Measurements from ENCODE around the gene CAMTA2.
"Not testable (repeated sequence)": the region's sequence is repeated elsewhere in the genome, so short reads cannot be mapped to it uniquely, and the experiment has no call there.

The CAMTA2 gene

DNA sequence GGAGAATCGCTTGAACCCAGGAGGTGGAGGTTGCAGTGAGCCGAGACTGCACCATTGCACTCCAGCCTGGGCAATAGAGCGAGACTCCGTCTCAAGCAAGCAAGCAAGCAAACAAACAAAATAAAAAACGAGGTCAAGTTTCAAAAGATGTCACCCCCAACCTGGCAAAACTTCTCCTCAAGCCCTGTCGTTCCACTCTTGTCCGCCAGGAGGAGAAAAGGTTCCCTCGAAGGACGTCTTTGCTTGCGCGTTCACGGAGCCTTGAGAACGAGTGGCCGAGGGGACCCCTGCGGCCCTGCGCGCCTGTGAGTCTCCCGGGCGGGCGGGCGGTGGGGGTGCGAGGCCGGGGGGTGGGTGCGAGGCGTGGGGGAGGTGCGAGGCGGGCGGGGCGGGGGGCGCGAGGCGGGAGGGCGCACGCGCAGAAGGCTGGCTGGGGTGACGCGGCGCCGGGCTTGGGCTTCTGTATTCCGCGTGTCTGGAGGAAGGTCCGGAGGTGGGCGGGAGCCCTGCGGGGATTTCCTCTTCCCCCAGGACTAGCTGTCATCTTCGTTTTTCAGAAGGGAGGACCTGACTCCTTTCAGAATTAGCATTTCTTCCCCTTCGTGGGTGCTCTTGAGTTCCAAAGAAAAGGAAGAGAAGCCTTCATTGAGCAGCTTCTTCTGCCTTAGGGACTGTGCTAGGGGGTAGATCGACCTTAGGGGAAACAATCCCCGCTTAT, 44.0 kb upstream of the CAMTA2 start:
- DNase-seq (ENCODE audit: low read depth): peak; percentile 62
- peak overlapping the region; percentile 42 for H3K4me3 ChIP-seq (ENCODE audit: low read depth, low read length)
- TF ChIP-seq, protein P1, sequence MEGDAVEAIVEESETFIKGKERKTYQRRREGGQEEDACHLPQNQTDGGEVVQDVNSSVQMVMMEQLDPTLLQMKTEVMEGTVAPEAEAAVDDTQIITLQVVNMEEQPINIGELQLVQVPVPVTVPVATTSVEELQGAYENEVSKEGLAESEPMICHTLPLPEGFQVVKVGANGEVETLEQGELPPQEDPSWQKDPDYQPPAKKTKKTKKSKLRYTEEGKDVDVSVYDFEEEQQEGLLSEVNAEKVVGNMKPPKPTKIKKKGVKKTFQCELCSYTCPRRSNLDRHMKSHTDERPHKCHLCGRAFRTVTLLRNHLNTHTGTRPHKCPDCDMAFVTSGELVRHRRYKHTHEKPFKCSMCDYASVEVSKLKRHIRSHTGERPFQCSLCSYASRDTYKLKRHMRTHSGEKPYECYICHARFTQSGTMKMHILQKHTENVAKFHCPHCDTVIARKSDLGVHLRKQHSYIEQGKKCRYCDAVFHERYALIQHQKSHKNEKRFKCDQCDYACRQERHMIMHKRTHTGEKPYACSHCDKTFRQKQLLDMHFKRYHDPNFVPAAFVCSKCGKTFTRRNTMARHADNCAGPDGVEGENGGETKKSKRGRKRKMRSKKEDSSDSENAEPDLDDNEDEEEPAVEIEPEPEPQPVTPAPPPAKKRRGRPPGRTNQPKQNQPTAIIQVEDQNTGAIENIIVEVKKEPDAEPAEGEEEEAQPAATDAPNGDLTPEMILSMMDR (IDR thresholded peaks at IDR 0.05; ENCODE audit: low read depth, low read length, missing control alignments): peak; percentile 89

DNA sequence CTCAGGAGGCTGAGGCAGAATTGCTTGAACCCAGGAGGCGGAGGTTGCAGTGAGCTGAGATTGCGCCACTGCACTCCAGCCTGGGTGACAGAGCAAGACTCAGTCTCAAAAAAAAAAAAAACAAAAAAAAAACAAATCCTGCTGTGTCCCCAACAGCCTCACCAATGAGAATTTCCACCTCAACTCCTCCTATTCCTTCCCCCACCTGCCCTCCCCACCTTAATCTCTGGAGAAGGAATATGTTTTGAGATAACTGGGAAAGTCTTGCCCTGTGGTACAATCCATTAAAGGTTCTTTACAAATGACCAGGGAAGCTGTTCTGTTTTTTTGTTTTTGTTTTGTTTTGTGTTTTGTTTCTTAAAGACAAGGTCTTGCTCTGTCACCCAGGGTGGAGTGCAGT, 42.7 kb upstream of the CAMTA2 start:
- not testable (repeated sequence) for H3K4me3 ChIP-seq (ENCODE audit: low read depth, low read length); DNase-seq (ENCODE audit: low read depth)

DNA sequence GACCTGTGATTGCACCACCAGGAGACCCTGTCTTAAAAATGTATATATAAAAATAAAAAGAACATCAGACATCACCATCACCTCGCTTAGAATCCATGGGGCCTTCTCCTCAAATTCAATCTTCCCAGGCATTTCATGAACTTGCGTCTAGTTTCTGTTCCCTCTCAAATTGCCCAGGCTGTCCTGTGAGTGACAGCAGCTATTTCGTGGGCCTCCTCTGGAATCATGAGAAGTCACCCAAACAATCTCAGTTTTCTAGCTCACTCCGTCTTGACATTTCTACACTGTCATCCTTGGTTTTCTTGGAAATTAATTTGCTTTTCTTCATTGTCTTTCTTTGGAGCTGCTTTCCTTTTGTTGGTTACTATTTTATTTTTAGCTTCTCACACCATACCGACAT, 40.4 kb upstream of the CAMTA2 start:
- DNase-seq (ENCODE audit: low read depth): no peak
- H3K4me3 ChIP-seq (ENCODE audit: low read depth, low read length): no peak overlapping the region
- TF ChIP-seq, protein P1 (IDR thresholded peaks at IDR 0.05; ENCODE audit: low read depth, low read length, missing control alignments): no peak

DNA sequence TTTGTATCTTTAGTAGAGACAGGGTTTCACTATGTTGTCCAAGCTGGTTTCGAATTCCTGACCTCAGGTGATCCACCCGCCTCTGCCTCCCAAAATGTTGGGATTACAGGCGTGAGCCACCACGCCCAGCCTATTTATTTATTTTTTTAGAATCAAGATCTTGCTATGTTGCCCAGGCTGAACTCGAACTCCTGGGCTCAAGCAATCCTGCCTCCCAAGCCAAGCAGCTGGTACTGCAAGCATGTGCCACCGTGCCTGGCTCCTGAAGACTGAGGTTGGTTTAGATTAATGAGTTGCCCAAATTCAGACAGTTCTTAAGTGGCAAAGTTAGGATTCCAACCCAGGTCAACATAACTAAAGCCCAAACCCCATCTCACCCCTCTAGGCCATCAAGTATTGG, 39.8 kb upstream of the CAMTA2 start:
- TF ChIP-seq, protein P1 (IDR thresholded peaks at IDR 0.05; ENCODE audit: low read depth, low read length, missing control alignments): no peak
- no peak overlapping the region for H3K4me3 ChIP-seq (ENCODE audit: low read depth, low read length)
- no peak for DNase-seq (ENCODE audit: low read depth)

DNA sequence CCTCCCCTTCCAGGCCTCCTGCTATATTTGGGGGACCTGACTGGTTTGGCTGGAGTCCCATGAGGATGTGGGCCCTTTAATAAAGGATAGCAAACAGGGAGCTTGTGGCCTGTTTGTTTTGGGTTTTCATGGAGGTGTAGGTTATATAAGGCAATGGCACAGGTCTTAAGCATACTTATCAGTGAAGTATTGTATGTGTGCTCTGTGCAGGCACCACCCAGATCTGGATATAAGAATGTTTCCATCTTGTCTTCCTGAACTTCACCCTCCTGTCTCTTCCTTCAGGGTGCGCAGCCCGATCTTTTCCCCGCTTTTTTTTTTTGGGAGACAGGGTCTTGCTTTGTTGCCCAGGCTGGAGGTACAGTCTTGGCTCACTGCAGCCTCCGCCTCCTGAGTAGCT, 37.1 kb upstream of the CAMTA2 start:
- DNase-seq (ENCODE audit: low read depth): no peak
- H3K4me3 ChIP-seq (ENCODE audit: low read depth, low read length): no peak overlapping the region
- TF ChIP-seq, protein P1 (IDR thresholded peaks at IDR 0.05; ENCODE audit: low read depth, low read length, missing control alignments): no peak

DNA sequence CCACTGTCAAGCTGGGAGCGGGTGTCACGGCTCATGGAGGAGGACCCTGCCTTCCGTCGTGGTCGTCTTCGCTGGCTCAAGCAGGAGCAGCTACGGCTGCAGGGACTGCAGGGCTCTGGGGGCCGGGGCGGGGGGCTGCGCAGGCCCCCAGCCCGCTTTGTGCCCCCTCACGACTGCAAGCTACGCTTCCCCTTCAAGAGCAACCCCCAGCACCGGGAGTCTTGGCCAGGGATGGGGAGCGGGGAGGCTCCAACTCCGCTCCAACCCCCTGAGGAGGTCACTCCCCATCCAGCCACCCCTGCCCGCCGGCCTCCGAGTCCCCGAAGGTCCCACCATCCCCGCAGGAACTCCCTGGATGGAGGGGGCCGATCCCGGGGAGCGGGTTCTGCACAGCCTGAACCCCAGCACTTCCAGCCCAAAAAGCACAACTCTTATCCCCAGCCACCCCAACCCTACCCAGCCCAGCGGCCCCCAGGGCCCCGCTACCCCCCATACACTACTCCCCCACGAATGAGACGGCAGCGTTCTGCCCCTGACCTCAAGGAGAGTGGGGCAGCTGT, 36.2 kb upstream of the CAMTA2 start:
- DNase-seq (ENCODE audit: low read depth): no peak
- TF ChIP-seq, protein P1 (IDR thresholded peaks at IDR 0.05; ENCODE audit: low read depth, low read length, missing control alignments): no peak

DNA sequence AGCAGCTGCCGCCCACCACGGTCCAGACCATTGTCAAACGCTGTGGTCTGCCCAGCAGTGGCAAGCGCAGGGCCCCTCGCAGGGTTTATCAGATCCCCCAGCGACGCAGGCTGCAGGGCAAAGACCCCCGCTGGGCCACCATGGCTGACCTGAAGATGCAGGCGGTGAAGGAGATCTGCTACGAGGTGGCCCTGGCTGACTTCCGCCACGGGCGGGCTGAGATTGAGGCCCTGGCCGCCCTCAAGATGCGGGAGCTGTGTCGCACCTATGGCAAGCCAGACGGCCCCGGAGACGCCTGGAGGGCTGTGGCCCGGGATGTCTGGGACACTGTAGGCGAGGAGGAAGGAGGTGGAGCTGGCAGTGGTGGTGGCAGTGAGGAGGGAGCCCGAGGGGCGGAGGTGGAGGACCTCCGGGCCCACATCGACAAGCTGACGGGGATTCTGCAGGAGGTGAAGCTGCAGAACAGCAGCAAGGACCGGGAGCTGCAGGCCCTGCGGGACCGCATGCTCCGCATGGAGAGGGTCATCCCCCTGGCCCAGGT, 34.8 kb upstream of the CAMTA2 start:
- no peak overlapping the region for H3K4me3 ChIP-seq (ENCODE audit: low read depth, low read length)
- no peak for DNase-seq (ENCODE audit: low read depth)
- TF ChIP-seq, protein P1 (IDR thresholded peaks at IDR 0.05; ENCODE audit: low read depth, low read length, missing control alignments): no peak

More for the DNA sequence above, 36.2 kb upstream of the CAMTA2 start:
- H3K4me3 ChIP-seq (ENCODE audit: low read depth, low read length): no peak overlapping the region

Data from GM12864 (cell line).